ENCODE measurements around the gene ESF1.

The ESF1 gene

DNA sequence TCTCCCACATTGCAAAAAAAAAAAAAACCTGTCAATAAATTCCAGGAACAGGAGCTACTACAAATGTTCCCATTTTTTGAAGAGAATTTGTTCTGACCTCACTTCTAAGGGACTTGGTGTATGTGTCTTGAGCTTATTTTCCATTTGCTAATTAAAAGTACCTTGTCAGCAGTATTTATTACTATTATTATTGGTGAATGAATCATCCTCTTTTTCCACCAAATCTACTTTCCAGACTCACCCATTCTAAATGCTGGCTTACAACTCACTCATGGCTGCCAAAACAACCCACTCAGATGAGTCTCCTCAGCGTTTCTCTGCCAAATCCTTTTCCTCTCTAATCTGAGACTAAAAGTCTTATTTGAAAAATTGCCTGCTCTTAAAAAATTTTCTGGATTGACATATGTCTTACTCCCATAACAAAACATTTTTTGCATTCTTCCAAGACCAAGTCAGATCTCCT is 112.8 kb downstream of the ESF1 start:
- no peak for DNase-seq

DNA sequence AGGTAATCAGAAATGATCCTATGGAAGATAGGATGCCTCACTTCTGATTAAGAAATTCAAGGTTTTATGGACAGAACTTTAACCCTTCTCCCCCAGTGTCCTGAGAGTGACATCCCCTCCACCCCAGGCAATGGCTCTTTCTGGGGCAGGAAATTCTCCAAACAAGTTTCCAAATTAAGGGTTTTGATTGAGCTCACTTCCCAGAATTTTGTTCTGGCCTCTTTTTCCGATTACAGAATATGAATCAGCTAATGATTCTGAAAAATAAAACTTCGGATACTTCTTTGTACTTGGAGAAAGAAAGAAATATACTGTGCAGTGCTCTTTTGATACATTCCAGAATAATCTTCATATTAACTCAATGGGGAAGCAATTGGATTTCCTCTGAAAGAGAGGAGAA is 113.2 kb downstream of the ESF1 start:
- no peak for DNase-seq

GRCh38 chr20:13670160-13670559 is 114.6 kb downstream of the ESF1 start:
- no peak for DNase-seq

DNA sequence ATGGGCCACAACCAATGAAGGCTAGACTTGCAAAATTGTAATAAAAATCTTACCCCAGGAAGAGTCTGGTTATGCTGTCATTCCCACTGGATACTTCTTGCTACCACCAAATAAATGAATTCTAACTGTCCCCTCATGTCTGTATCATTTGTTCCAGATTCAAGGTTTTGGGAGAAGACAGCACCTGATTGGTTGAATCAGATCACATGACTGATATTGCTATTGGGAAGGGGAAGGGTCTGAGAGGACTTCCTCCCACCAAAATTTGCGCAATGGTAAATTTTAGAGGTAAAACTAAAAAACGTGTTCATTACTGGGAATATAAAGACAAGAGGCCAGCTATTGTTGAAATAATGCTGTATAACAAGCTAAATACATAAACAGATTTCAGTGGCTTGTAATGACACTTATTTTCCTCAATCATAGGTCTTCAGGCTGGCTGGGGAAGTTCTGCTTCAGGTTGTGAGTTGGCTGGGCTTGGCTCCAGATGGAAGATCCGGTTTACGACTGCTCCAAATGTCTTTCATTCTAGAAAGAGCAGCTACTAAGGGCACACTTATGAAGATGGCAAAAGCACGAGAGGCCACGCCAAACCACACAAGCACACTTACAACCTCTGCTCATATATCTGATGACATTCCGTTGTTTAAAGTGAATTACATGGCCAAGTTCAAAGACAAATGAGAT is 118.9 kb downstream of the ESF1 start:
- no peak for DNase-seq

Data from hematopoietic multipotent progenitor cell treated with erythropoietin and hydrocortisone succinate and interleukin-3 and kit ligand, for 4 days (in vitro differentiated cells).